Endothelial cell of umbilical vein (primary cell): Measurements from ENCODE around the gene DEGS2.

ENCODE experiments used
- CTCF ChIP-seq, 2 donors: IDR thresholded peaks; 1 replicate in 1 of 2; 2 replicates in 1 of 2; pipeline ENCODE4 v1.5.1; 2011; ENCODE audit warnings: low read length in 2 of 2, mild to moderate bottlenecking in 2 of 2, moderate library complexity in 2 of 2, control low read depth in 1 of 2, inconsistent platforms in 1 of 2, low read depth in 1 of 2; ENCODE audit not compliant: insufficient read depth in 1 of 2; ENCODE audit errors: extremely low read depth in 1 of 2
- EZH2 ChIP-seq: IDR thresholded peaks from 2 replicates; pipeline ENCODE4 v1.6.1; 2012; ENCODE audit warnings: borderline replicate concordance, low read depth, mild to moderate bottlenecking, moderate library complexity, low read length, inconsistent platforms; ENCODE audit not compliant: severe bottlenecking
- FOS ChIP-seq: IDR thresholded peaks from 2 replicates; pipeline ENCODE4 v1.6.1; 2011; ENCODE audit warnings: mild to moderate bottlenecking, low read length, moderate library complexity, borderline replicate concordance; ENCODE audit not compliant: insufficient read depth
- JUN ChIP-seq: IDR thresholded peaks from 2 replicates; pipeline ENCODE4 v1.6.1; 2011; ENCODE audit warnings: borderline replicate concordance, low read depth; ENCODE audit not compliant: insufficient read length, insufficient read depth
- MAX ChIP-seq: IDR thresholded peaks from 2 replicates; pipeline ENCODE4 v1.6.1; 2011; ENCODE audit not compliant: insufficient read depth, insufficient read length
- POLR2A ChIP-seq: IDR thresholded peaks from 2 replicates; pipeline ENCODE4 v1.6.1; 2012; ENCODE audit warnings: low read depth, mild to moderate bottlenecking, control low read depth, low read length
- POLR2AphosphoS5 ChIP-seq: IDR thresholded peaks from 2 replicates; pipeline ENCODE4 v1.6.1; 2012; ENCODE audit warnings: low read depth, mild to moderate bottlenecking, control low read depth, low read length, moderate library complexity; ENCODE audit not compliant: insufficient read depth

GRCh38 chr14:100192250-100192671, 32.8 kb upstream of the DEGS2 start:
- TF ChIP-seq CTCF (IDR thresholded peaks at IDR 0.05; ENCODE audit: extremely low read depth in 1 of 2, insufficient read depth in 1 of 2, low read depth in 1 of 2, low read length in 2 of 2) (no peak), POLR2A (no peak), POLR2AphosphoS5 (no peak), EZH2 (no peak), MAX (no peak), JUN (no peak), FOS (no peak)
